GM12878 (cell line): Measurements from ENCODE around the gene ALG12. TPM values are rescaled to one million over a fixed set of nuclear protein-coding genes. Genes with fewer than 3 reads are reported as not detected.

Source experiments
- CBX5 ChIP-seq: sonication (generic); IDR thresholded peaks from 2 replicates; pipeline ENCODE4 v1.6.1; 2016; ENCODE audit warnings: low read depth, moderate library complexity, mild to moderate bottlenecking, inconsistent platforms
- NR2C2 ChIP-seq: IDR thresholded peaks from 2 replicates; pipeline ENCODE4 v1.6.1; 2011; ENCODE audit warnings: borderline replicate concordance, low read depth; ENCODE audit not compliant: control insufficient read depth, insufficient read length
- SMAD5 ChIP-seq: IDR thresholded peaks from 2 replicates; pipeline ENCODE4 v1.6.1; 2016; ENCODE audit warnings: antibody characterized with exemption, low read depth
- TARDBP ChIP-seq: IDR thresholded peaks from 2 replicates; pipeline ENCODE4 v1.6.1; 2016; ENCODE audit warnings: borderline replicate concordance
- ZNF24 ChIP-seq: fragments of 450-650 bp; IDR thresholded peaks from 2 replicates; pipeline ENCODE4 v1.6.1; 2017; ENCODE audit warnings: antibody characterized with exemption, mild to moderate bottlenecking
- polyA plus RNA-seq, 11 experiments: library from polyadenylated mRNA; depleted of rRNA in 4 of 11; unstranded in 6 of 11; stranded (reverse) in 5 of 11; fragments of >200 nt; fragmentation: Nextera tagmentation in 4 of 11; fragmentation: Illumina TruSeq in 1 of 11; extraction: Ambion mirVana in 4 of 11; extraction: Trizol in 1 of 11; gene quantifications; 1 replicate in 1 of 11; 2 replicates in 10 of 11; pipeline versions ENCODE4 v1.2.1 to v1.2.3, GENCODE V29; 2011 to 2016; ENCODE audit warnings: inconsistent platforms in 2 of 11, missing spikeins in 2 of 11, low read depth in 1 of 11
- total RNA-seq, 4 experiments: library from RNA; depleted of rRNA in 3 of 4; stranded (reverse); fragments of >200 nt in 3 of 4; fragmentation: Illumina TruSeq in 1 of 4; extraction: Trizol in 1 of 4; gene quantifications; 2 replicates each; pipeline versions ENCODE4 v1.2.1 to v1.2.3, GENCODE V29; 2013 to 2021
- TF ChIP-seq, protein P1 (sequence below): IDR thresholded peaks from 2 replicates; pipeline ENCODE4 v1.6.1; 2012; ENCODE audit warnings: mild to moderate bottlenecking, low read depth, low read length

Gene ALG12
- total and polyA plus RNA-seq, 10 of the 15 experiments (the other 5 are each of a cell fraction or from before 2014, with no cell fraction given), result 0.22 to 23.4 (median 6.6) TPM

DNA sequence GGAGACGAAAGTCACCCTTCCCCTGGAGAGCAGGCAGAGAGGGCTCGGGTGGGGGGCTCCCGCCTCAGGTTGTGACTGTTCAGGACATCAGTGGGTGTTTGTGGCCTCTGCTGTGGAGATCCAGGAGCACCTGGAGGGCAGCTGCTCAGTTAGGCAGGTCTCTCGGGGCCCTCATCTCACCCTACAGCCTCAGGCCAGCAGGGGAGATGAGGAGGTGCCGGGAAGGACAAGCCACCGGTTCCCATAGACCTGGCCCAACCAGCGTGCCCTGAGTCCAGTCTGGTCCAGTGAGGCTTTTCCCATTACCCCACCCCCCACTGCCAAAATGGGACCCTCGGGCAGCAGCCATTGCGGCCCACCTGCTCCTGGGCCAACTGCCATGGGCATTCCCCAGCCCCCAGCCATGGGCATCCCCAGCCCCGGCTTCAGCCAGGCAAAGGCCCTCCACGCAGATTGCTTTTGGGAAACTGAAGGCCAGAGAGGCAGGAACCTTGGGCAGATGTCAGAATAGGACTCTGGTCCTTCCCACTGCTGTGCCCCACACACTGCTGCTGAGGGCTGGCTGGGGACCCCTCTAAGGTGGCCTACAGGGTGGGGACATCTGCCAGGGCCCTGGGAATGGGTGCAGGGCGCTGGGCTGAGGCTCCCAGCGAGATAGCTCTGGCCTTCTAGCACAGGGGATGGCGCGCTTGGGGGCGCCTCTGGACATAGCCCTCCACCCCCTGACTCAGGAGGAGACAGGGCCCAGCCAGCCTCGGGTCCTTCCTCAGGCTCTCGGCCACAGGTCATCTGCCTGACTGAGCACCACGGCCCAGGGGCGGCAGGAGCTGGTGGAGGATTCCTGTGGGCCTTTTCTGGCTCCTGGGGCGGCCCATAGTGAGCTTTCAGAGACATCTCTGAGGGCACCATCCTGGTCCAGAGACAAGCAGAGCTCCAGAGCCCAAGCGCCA, 47.1 kb upstream of the ALG12 start (continued):
- TF ChIP-seq TARDBP, result no peak
- TF ChIP-seq CBX5, result no peak
- TF ChIP-seq, protein P1, sequence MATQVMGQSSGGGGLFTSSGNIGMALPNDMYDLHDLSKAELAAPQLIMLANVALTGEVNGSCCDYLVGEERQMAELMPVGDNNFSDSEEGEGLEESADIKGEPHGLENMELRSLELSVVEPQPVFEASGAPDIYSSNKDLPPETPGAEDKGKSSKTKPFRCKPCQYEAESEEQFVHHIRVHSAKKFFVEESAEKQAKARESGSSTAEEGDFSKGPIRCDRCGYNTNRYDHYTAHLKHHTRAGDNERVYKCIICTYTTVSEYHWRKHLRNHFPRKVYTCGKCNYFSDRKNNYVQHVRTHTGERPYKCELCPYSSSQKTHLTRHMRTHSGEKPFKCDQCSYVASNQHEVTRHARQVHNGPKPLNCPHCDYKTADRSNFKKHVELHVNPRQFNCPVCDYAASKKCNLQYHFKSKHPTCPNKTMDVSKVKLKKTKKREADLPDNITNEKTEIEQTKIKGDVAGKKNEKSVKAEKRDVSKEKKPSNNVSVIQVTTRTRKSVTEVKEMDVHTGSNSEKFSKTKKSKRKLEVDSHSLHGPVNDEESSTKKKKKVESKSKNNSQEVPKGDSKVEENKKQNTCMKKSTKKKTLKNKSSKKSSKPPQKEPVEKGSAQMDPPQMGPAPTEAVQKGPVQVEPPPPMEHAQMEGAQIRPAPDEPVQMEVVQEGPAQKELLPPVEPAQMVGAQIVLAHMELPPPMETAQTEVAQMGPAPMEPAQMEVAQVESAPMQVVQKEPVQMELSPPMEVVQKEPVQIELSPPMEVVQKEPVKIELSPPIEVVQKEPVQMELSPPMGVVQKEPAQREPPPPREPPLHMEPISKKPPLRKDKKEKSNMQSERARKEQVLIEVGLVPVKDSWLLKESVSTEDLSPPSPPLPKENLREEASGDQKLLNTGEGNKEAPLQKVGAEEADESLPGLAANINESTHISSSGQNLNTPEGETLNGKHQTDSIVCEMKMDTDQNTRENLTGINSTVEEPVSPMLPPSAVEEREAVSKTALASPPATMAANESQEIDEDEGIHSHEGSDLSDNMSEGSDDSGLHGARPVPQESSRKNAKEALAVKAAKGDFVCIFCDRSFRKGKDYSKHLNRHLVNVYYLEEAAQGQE, result no peak
- TF ChIP-seq ZNF24, result no peak
- TF ChIP-seq SMAD5, result 0 out of 2 replicates have a peak, but pooled peaks have one; percentile 16
- TF ChIP-seq NR2C2, result no peak
- TF ChIP-seq, all 136 proteins: peak for 7
